Activated CD4-positive, alpha-beta T cell treated with anti-CD3 and anti-CD28 coated beads, Interleukin-2, amount 10 ng/mL, durations not matched to agents 24 days and 14 days (primary cell): ENCODE data around the gene PTPN23. TPM values are rescaled to one million over a fixed set of nuclear protein-coding genes. Genes with fewer than 3 reads are reported as not detected.

Experiments used
- DNase-seq: peaks from one replicate; pipeline ENCODE4 v3.0.0; 2022
- H3K27ac Mint-ChIP-seq: one replicate; pipeline ENCODE4 v1.8.0; 2022; ENCODE audit warnings: mild to moderate bottlenecking, mixed read lengths
- H3K27me3 Mint-ChIP-seq: one replicate; pipeline ENCODE4 v1.8.0; 2022; ENCODE audit warnings: mixed read lengths
- H3K36me3 Mint-ChIP-seq: one replicate; pipeline ENCODE4 v1.8.0; 2022; ENCODE audit warnings: low read depth, mild to moderate bottlenecking, mixed read lengths
- H3K4me1 Mint-ChIP-seq: one replicate; pipeline ENCODE4 v1.8.0; 2021; ENCODE audit warnings: mixed read lengths
- H3K4me3 Mint-ChIP-seq: one replicate; pipeline ENCODE4 v1.8.0; 2022; ENCODE audit warnings: mild to moderate bottlenecking, moderate library complexity, mixed read lengths
- H3K9me3 Mint-ChIP-seq: one replicate; pipeline ENCODE4 v1.8.0; 2021; ENCODE audit warnings: mixed read lengths
- intact Hi-C: fragments of 100-400 bp; cut with micrococcal nuclease; formaldehyde crosslinking; loops from one replicate; pipeline ENCODE4 v1.15.1; 2023
- total RNA-seq: library from RNA; stranded (reverse); gene quantifications from 2 replicates; pipeline ENCODE4 v1.2.3, GENCODE V29; 2022

The PTPN23 gene
- total RNA-seq, 1 donor from 2014 or later = 34.1 TPM

DNA sequence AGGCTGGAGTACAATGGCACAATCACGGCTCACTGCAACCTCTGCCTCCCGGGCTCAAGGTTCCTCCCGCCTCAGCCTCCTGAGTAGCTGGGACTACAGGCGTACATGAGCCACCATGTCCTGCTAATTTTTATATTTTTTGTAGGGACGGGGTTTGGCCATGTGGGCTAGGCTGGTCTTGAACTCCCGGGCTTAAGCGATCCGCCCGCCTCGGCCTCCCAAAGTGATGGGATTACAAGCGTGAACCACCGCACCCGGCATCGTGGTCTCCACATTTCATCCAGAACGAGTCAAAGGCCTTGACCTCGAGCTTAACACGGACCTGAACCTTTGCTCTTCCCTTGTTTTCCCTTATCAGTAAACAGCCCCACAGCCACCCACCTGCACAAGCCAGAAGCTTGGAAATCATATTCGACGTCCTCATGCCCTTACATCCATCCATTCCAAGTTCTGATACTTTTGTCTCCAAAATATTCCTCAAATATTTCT lies 1.4 kb upstream of the PTPN23 start:
- peaks cover 17% of the 10 kb centered on the region for H3K36me3 Mint-ChIP-seq
- H3K9me3 Mint-ChIP-seq = no peaks in the 10 kb centered on the region
- no peak for DNase-seq
- H3K4me1 Mint-ChIP-seq = peaks cover 33% of the 10 kb centered on the region
- peaks cover 2% of the 10 kb centered on the region for H3K27me3 Mint-ChIP-seq
- intact Hi-C loops = no loop called here
- peak overlapping the region; percentile 100 for H3K27ac Mint-ChIP-seq
- H3K4me3 Mint-ChIP-seq = peak overlapping the region; percentile 95

DNA sequence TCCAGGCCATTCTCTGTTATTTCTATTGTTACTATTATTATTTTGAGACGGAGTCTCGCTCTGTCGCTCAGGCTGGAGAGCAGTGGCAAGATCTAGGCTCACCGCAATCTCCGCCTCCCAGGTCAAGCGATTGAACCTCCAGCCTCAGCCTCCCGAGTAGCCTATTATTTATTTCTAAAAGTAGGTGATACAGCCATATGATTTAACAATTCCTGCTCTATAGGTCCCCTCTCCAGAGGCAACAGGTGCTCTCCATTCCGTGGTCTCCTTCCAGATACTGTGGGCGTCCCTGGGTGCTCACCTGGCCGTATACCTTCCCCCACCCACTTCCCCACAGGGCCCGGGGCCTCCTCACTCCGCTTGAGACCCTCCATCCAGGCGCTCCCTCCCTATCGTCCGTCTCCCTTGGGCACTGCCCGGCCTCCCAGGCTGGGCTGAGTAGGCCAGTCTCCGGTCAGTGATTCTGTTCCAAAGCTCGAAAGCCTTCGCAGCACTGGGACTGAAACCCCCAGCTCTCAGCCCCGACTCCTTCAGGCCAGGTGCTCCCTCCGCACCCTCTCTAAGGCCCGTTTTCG lies 708 bp upstream of the PTPN23 start:
- Mint-ChIP-seq H3K27me3 (peaks cover 2% of the 10 kb centered on the region), H3K4me3 (peak overlapping the region; percentile 95), H3K9me3 (no peaks in the 10 kb centered on the region), H3K4me1 (peaks cover 33% of the 10 kb centered on the region), H3K36me3 (peaks cover 18% of the 10 kb centered on the region), H3K27ac (peak overlapping the region; percentile 100)
- no peak for DNase-seq
- intact Hi-C loops = loop anchor here (1.0 to 10.0 kb wide), 8 partner anchors 17 to 675 kb away; partner anchors contain the start of genes DHX30, ELP6, KIF9 and KLHL18

DNA sequence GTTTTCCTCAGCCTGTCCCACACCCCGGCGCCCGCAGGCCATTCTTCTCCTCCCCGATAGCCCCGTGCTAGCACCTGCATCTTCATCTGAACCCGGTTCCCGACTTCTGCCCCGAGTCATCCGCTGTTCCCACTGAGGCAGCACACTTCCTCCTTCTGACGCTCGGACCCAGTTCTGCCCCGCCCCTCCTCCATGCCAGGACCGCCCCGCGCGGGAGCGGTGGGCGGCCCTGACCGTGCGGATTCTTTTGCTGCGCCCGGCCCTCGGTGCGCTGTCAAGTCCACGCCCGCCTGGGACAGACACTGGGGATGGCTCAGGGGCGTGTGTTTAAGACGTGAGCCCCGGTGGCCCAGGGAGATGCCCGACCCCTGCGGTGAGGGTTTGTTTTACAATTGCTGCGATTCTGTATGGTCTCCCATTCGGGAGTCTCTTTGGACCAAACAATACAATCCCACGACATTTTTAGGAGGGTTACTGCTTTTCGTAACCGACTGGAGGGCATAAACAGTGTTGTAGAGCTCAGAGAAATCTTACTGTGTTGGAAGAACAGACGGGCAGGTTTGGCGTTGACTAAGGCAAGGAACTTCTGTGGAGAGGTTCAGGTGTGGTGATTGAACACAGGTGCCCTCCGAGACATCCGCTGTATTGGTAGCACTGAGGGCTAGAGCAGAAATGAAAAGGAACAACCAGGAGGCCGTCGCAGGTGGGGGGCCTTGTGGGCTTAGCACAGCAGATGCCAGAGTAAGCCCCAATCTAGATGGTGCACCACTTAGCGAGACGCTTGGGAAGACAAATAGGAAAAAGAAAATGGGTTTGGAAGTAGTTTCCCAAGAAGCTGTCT lies 716 bp downstream of the PTPN23 start:
- Mint-ChIP-seq H3K36me3 (peaks cover 24% of the 10 kb centered on the region), H3K27ac (peak overlapping the region; percentile 100), H3K9me3 (no peaks in the 10 kb centered on the region), H3K4me3 (peak overlapping the region; percentile 95), H3K4me1 (peaks cover 38% of the 10 kb centered on the region), H3K27me3 (peaks cover 2% of the 10 kb centered on the region)
- intact Hi-C loops = loop anchor here (2.0 to 10.0 kb wide), 3 partner anchors 219 to 677 kb away; partner anchors contain the start of gene TMIE
- DNase-seq = peak; percentile 94

DNA sequence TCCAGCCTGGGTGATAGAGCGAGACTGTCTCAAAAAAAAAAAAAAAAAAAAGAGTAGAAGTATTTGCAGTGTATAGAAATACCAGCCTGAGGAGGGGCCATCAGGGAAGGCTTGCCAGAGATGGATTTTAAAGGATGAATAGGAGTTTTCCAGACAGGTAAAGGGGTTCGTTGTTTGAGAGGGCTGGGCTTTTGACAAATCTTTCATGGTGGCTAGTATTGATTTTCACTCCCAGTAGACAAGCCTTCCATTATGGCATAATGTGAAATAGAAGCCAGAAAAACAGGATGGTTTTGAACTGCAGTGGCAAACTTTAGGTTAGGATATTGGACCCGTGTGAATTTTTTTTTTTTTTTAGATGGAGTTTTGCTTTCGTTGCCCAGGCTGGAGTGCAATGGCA lies 3.6 kb downstream of the PTPN23 start:
- Mint-ChIP-seq H3K27ac (no peak overlapping the region), H3K36me3 (peaks cover 31% of the 10 kb centered on the region), H3K9me3 (no peaks in the 10 kb centered on the region), H3K27me3 (peaks cover 2% of the 10 kb centered on the region), H3K4me1 (peaks cover 40% of the 10 kb centered on the region), H3K4me3 (no peak overlapping the region)
- intact Hi-C loops = loop anchor here (10.0 kb wide), 1 partner anchor 680 kb away; the partner anchor contains the start of gene TMIE
- no peak for DNase-seq

DNA sequence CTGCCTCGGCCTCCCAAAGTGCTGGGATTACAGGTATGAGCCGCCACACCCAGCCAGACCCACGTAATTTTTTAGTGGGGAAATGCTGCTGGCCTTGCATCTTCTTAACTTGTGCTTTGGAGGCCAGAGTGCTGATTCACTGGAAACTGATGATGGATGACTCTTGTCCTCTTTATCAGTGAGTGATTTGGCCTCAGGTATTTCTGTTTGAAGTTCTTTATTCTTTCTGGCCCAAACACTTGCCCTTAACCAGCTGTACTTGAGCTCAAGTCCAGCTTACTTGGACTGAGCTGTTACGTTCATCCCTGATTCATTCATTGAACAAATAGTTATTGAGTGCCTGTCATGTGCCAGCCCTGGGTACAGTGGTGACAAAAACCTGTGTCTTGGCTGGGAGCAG lies 4.2 kb downstream of the PTPN23 start:
- DNase-seq = no peak
- peaks cover 2% of the 10 kb centered on the region for H3K27me3 Mint-ChIP-seq
- H3K27ac Mint-ChIP-seq = no peak overlapping the region
- H3K4me1 Mint-ChIP-seq = peaks cover 35% of the 10 kb centered on the region
- H3K36me3 Mint-ChIP-seq = peaks cover 31% of the 10 kb centered on the region
- H3K9me3 Mint-ChIP-seq = no peaks in the 10 kb centered on the region
- H3K4me3 Mint-ChIP-seq = no peak overlapping the region
- intact Hi-C loops = loop anchor here (10.0 kb wide), 1 partner anchor 680 kb away; the partner anchor contains the start of gene TMIE

DNA sequence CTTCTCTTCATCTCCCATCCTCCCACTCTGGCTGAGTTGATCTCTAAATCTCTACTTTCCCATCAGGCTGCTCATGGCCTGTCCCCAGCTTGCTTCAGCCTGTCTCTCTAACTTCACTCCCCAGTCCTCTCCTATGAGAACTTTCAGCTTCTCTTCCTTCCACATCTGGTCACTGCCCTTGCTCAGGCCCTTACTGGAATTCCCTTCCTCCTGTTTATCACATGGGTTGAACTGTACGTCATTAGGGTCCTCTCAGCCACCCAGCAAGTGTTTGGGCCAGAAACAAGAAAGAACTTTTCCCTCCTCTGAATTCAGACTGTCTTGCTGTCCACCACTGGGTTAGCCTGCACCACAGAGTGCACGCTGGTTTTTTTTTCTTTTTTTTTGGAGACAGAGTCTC lies 5.0 kb downstream of the PTPN23 start:
- intact Hi-C loops = loop anchor here (10.0 kb wide), 1 partner anchor 681 kb away; the partner anchor contains the start of gene TMIE
- Mint-ChIP-seq H3K4me1 (peaks cover 33% of the 10 kb centered on the region), H3K27ac (no peak overlapping the region), H3K36me3 (peaks cover 31% of the 10 kb centered on the region), H3K4me3 (no peak overlapping the region), H3K9me3 (no peaks in the 10 kb centered on the region), H3K27me3 (peaks cover 2% of the 10 kb centered on the region)
- DNase-seq = no peak

DNA sequence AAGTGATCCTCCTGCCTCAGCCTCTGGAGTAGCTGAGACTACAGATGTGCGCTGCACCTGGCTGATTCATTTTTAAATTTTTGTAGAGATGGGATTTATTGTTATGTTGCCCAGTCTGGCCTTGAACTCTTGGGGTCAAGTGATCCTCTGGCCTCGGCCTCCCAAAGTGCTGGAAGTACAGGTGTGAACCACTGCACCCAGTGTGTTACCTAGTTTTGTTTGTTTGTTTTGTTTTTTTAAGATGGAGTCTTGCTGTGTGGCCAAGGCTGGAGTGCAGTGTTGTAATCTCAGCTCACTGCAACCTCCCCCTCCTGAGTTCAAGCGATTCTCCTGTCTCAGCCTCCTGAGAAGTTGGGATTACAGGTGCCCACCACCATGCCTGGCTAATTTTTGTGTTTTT lies 12.1 kb downstream of the PTPN23 start:
- H3K27ac Mint-ChIP-seq = no peak overlapping the region
- intact Hi-C loops = no loop called here
- no peak overlapping the region for H3K4me3 Mint-ChIP-seq
- H3K9me3 Mint-ChIP-seq = no peaks in the 10 kb centered on the region
- peaks cover 15% of the 10 kb centered on the region for H3K36me3 Mint-ChIP-seq
- peaks cover 20% of the 10 kb centered on the region for H3K4me1 Mint-ChIP-seq
- DNase-seq = no peak
- no peaks in the 10 kb centered on the region for H3K27me3 Mint-ChIP-seq

DNA sequence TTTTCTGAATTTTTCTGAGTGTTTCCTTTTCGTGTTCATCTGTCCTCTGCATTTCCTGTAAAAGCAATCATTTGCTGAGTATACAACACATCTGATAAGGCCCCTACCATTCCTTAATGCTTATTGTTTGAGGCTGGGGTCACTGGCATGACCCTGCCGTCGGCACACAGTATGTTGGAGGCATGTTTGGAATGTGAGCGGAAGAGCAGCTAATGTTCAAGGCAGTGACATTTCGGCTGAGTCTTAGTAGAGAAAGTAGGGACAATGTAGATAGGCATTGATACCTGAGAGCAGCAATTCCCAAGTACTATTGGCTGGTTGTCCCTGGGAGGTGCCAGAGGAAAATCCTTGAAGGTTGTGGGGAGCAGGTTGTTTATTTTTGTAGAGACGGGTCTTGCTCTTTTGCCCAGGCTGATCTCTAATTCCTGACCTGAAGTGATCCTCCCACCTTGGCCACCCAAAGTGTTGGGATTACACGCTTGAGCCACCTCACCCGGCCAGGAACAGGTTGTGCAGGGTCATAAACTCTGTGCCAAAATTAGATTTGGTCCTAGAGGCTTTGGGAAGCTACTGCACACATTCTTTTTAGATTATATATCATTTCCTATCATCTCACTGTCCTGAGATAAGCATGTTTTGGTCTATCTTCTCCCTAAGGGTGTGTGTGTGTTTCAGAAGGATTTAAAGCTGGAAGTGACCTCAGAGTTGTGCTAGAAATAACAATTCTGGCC lies 13.5 kb downstream of the PTPN23 start:
- H3K4me3 Mint-ChIP-seq = no peak overlapping the region
- no peak overlapping the region for H3K27ac Mint-ChIP-seq
- no peaks in the 10 kb centered on the region for H3K27me3 Mint-ChIP-seq
- DNase-seq = no peak
- peaks cover 16% of the 10 kb centered on the region for H3K36me3 Mint-ChIP-seq
- no peaks in the 10 kb centered on the region for H3K9me3 Mint-ChIP-seq
- peaks cover 23% of the 10 kb centered on the region for H3K4me1 Mint-ChIP-seq
- intact Hi-C loops = no loop called here

DNA sequence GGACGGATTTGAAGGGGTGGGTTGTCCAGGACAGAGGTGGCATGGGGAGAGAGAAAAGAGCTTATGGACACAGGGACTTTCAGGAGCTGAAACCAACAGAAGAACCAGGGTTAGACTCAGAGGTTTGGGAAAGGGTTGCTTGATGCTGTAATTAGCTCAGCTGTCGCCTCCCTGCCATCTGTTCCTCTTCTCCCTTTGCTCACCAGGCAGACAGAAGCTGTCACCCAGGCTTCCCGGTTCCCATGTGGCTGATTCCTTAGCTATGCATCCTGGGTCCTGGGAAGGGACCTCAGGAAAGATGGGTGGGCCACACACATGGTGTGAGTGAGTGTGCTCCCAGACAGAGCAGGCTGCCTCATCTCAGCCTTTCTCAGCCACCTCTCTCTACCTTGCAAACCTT lies 14.1 kb downstream of the PTPN23 start:
- no peak overlapping the region for H3K4me3 Mint-ChIP-seq
- no peaks in the 10 kb centered on the region for H3K9me3 Mint-ChIP-seq
- H3K27ac Mint-ChIP-seq = no peak overlapping the region
- no peak for DNase-seq
- intact Hi-C loops = no loop called here
- H3K27me3 Mint-ChIP-seq = no peaks in the 10 kb centered on the region
- peaks cover 18% of the 10 kb centered on the region for H3K36me3 Mint-ChIP-seq
- H3K4me1 Mint-ChIP-seq = peaks cover 24% of the 10 kb centered on the region

DNA sequence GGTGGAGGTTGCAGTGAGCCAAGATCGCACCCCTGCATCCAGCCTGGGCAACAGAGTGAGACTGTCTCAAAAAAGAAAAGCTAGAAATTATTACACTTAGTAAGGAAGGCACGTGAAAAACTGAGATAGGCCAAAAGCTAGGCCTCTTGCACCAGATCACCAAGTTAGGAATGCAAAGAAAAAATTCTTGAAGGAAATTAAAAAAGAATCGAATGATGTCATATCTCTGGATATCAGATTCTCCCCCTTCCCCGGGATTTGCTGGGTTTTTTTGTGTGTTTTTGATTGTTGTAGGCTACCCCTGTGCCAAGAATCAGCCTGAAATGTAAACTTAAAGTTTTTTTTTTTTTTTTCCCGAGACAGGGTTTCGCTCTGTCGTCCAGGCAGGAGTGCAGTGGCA lies 17.4 kb downstream of the PTPN23 start:
- H3K36me3 Mint-ChIP-seq = peaks cover 19% of the 10 kb centered on the region
- H3K4me1 Mint-ChIP-seq = peaks cover 23% of the 10 kb centered on the region
- no peaks in the 10 kb centered on the region for H3K27me3 Mint-ChIP-seq
- H3K27ac Mint-ChIP-seq = no peak overlapping the region
- H3K9me3 Mint-ChIP-seq = no peaks in the 10 kb centered on the region
- intact Hi-C loops = no loop called here
- no peak overlapping the region for H3K4me3 Mint-ChIP-seq
- no peak for DNase-seq

DNA sequence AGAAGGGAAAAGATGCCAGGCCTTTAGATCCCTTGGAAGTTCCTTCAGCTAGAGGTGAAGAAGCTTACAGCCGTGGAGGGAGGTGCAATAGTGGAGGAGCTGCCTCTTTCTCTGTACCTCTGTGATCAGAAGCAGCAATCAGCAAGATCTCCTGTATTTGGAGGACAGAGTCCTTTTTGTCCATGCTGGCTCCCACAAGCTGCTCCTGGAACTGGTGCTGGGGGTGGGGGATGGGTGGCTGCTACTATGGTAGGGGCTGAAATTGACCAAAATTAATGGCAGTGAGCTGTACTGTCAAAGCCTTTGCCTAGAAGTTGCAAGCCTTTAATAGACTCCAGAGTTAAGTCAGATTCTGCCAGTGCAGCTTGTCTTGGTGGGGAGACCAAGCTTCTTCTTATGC lies 18.2 kb downstream of the PTPN23 start:
- H3K9me3 Mint-ChIP-seq = no peaks in the 10 kb centered on the region
- no peak overlapping the region for H3K27ac Mint-ChIP-seq
- H3K27me3 Mint-ChIP-seq = no peaks in the 10 kb centered on the region
- H3K4me3 Mint-ChIP-seq = no peak overlapping the region
- DNase-seq = no peak
- peaks cover 19% of the 10 kb centered on the region for H3K36me3 Mint-ChIP-seq
- H3K4me1 Mint-ChIP-seq = peaks cover 21% of the 10 kb centered on the region
- intact Hi-C loops = no loop called here

DNA sequence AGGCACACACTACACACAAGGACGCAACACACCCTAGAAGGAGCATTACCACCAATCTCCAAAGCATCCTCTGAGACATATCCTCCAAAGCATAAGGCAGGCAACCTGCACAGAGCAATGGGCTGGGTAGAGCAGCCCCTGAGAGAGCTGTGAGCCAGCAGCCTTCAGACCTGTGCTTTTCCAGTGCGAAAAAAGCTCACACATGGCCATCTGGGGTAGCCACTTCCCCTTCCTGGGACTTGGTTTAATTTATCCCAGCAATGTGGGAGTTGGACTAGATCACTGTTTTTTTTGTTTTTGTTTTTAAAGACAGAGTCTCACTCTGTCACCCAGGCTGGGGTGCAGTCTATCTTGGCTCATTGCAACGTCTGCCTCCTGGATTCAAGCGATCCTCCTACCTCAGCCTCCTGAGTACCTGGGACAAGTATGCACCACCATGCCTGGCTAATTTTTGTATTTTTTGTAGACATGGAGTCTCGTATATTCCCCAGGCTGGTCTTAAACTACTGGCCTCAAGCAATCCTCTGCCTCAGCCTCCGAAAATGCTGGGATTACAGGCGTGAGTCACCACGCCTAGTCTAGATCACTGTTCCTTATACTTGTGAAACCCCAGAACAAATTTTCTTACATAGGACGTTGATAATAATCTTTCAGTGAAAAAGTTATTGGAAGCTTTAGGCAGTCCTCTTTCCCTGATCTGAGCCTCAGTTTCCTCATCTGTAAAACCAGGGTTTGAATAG lies 18.9 kb downstream of the PTPN23 start:
- H3K27me3 Mint-ChIP-seq = no peaks in the 10 kb centered on the region
- H3K27ac Mint-ChIP-seq = peak overlapping the region; percentile 17
- H3K36me3 Mint-ChIP-seq = peaks cover 18% of the 10 kb centered on the region
- DNase-seq = no peak
- H3K9me3 Mint-ChIP-seq = no peaks in the 10 kb centered on the region
- intact Hi-C loops = no loop called here
- peaks cover 18% of the 10 kb centered on the region for H3K4me1 Mint-ChIP-seq
- H3K4me3 Mint-ChIP-seq = no peak overlapping the region

DNA sequence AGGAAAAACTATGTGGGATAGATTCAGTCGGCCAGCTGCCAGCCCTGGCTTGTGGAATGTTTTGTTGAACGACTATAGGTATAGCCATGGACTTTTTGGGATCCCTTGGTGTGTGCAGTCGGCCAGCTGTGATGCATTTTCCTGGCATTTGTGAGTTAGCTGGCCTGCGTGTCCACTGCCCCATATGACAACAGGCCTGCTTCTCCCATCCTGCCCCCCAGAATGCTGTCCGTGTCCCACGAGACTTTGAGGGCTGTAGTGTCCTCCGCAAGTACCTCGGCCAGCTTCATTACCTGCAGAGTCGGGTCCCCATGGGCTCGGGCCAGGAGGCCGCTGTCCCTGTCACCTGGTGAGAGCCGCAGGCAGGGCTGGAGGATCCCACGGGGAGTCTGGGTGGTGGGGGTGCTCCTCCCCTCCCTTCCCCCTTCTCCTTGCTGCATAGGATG lies 23.6 kb downstream of the PTPN23 start:
- Mint-ChIP-seq H3K36me3 (peaks cover 20% of the 10 kb centered on the region), H3K27ac (no peak overlapping the region), H3K4me1 (peaks cover 3% of the 10 kb centered on the region), H3K27me3 (no peaks in the 10 kb centered on the region), H3K4me3 (no peak overlapping the region), H3K9me3 (no peaks in the 10 kb centered on the region)
- DNase-seq = no peak
- intact Hi-C loops = no loop called here
